ENCODE measurements around the gene KDM4B. TPM values are rescaled to one million over a fixed set of nuclear protein-coding genes. Genes with fewer than 3 reads are reported as not detected.

The KDM4B gene
- total and polyA plus RNA-seq, 3 donors from 2014 or later, result 33.3 to 72.7 (median 67.7) TPM

- no peak overlapping the region for H3K4me3 ChIP-seq
- H3K4me1 ChIP-seq, result no peaks in the 10 kb centered on the region
- no peak for TF ChIP-seq POLR2A (IDR thresholded peaks at IDR 0.05)
- no peak for TF ChIP-seq CTCF (IDR thresholded peaks at IDR 0.05)
- no peaks in the 10 kb centered on the region for H3K27me3 ChIP-seq
- 81 to 87% methylated on average over 12 of the region's 12 CpGs for WGBS, 2 donors
- no peak for DNase-seq
- H3K36me3 ChIP-seq (ENCODE audit: low read depth, missing control alignments), result no peaks in the 10 kb centered on the region
- no peak overlapping the region for H3K27ac ChIP-seq
- intact Hi-C loops (cut with DNase I; ENCODE audit: low total_unique reads), result no loop called here
- no peaks in the 10 kb centered on the region for H3K9me3 ChIP-seq
Measured at GRCh38 chr19:5173993-5174392, 205.1 kb downstream of the KDM4B start.

GRCh38 chr19:5177745-5178450, 209.0 kb downstream of the KDM4B start:
- DNase-seq, result no peak
- H3K27ac ChIP-seq, result no peak overlapping the region
- intact Hi-C loops (cut with DNase I; ENCODE audit: low total_unique reads), result no loop called here
- no peaks in the 10 kb centered on the region for H3K4me1 ChIP-seq
- 84 to 90% methylated on average over 19 of the region's 19 CpGs for WGBS, 2 donors
- TF ChIP-seq POLR2A (IDR thresholded peaks at IDR 0.05) (no peak), CTCF (IDR thresholded peaks at IDR 0.05) (no peak)
- H3K27me3 ChIP-seq, result no peaks in the 10 kb centered on the region
- no peaks in the 10 kb centered on the region for H3K36me3 ChIP-seq (ENCODE audit: low read depth, missing control alignments)
- no peak overlapping the region for H3K4me3 ChIP-seq
- H3K9me3 ChIP-seq, result no peaks in the 10 kb centered on the region

GRCh38 chr19:5178841-5179240, 209.9 kb downstream of the KDM4B start:
- DNase-seq, result no peak
- intact Hi-C loops (cut with DNase I; ENCODE audit: low total_unique reads), result no loop called here
- Histone ChIP-seq H3K36me3 (ENCODE audit: low read depth, missing control alignments) (no peaks in the 10 kb centered on the region), H3K4me3 (no peak overlapping the region), H3K9me3 (no peaks in the 10 kb centered on the region), H3K27ac (no peak overlapping the region), H3K4me1 (no peaks in the 10 kb centered on the region), H3K27me3 (no peaks in the 10 kb centered on the region)
- TF ChIP-seq POLR2A (IDR thresholded peaks at IDR 0.05) (no peak), CTCF (IDR thresholded peaks at IDR 0.05) (no peak)
- 95 to 100% methylated on average over 3 of the region's 3 CpGs for WGBS, 2 donors

GRCh38 chr19:5179256-5179655, 210.3 kb downstream of the KDM4B start:
- no peaks in the 10 kb centered on the region for H3K4me1 ChIP-seq
- H3K4me3 ChIP-seq, result no peak overlapping the region
- H3K36me3 ChIP-seq (ENCODE audit: low read depth, missing control alignments), result no peaks in the 10 kb centered on the region
- no peak overlapping the region for H3K27ac ChIP-seq
- no peaks in the 10 kb centered on the region for H3K27me3 ChIP-seq
- H3K9me3 ChIP-seq, result no peaks in the 10 kb centered on the region
- TF ChIP-seq POLR2A (IDR thresholded peaks at IDR 0.05), result no peak
- TF ChIP-seq CTCF (IDR thresholded peaks at IDR 0.05), result no peak
- 90 to 91% methylated on average over 12 to 16 of the region's 16 CpGs for WGBS, 2 donors
- DNase-seq, result no peak
- intact Hi-C loops (cut with DNase I; ENCODE audit: low total_unique reads), result no loop called here

- H3K4me1 ChIP-seq, result no peaks in the 10 kb centered on the region
- TF ChIP-seq CTCF (IDR thresholded peaks at IDR 0.05), result no peak
- no peak for TF ChIP-seq POLR2A (IDR thresholded peaks at IDR 0.05)
- no peaks in the 10 kb centered on the region for H3K36me3 ChIP-seq (ENCODE audit: low read depth, missing control alignments)
- WGBS, 2 donors, result 90 to 100% methylated on average over 2 of the region's 2 CpGs
- no peak overlapping the region for H3K4me3 ChIP-seq
- no peak for DNase-seq
- H3K27ac ChIP-seq, result no peak overlapping the region
- H3K9me3 ChIP-seq, result no peaks in the 10 kb centered on the region
- intact Hi-C loops (cut with DNase I; ENCODE audit: low total_unique reads), result no loop called here
- H3K27me3 ChIP-seq, result no peaks in the 10 kb centered on the region
Measured at GRCh38 chr19:5181329-5181728, 212.4 kb downstream of the KDM4B start.
